CD14-positive monocyte (primary cell): Measurements from ENCODE around the gene GOLGA7B. TPM values are rescaled to one million over a fixed set of nuclear protein-coding genes. Genes with fewer than 3 reads are reported as not detected.

ENCODE experiments used
- DNase-seq, 3 donors: peaks; one replicate each; pipeline ENCODE4 v3.0.0-alpha.2; 2011 to 2022
- H2AFZ ChIP-seq: 2 replicates; pipeline ENCODE4 v1.6.0; 2012; ENCODE audit warnings: mild to moderate bottlenecking, low read depth, low read length, inconsistent platforms; ENCODE audit not compliant: insufficient read depth, poor library complexity, severe bottlenecking
- H3K27ac ChIP-seq, 2 donors: 1 replicate in 1 of 2; 2 replicates in 1 of 2; pipeline ENCODE4 v1.5.1; 2012 to 2013; ENCODE audit warnings: low read length in 2 of 2, control low read depth in 1 of 2, inconsistent platforms in 1 of 2, low read depth in 1 of 2, mild to moderate bottlenecking in 1 of 2
- H3K27me3 ChIP-seq, 2 donors: one replicate each; pipeline versions ENCODE4 v1.6.0 to v1.6.1; 2011 to 2013; ENCODE audit warnings: low read length in 2 of 2; ENCODE audit not compliant: control insufficient read depth in 2 of 2, insufficient read depth in 2 of 2
- H3K36me3 ChIP-seq, 2 donors: replicated peaks in 1 of 2; 1 replicate in 1 of 2; 2 replicates in 1 of 2; pipeline versions ENCODE4 v1.5.1 to v1.6.1; 2012 to 2013; ENCODE audit warnings: low read length in 2 of 2, control low read depth in 1 of 2, inconsistent platforms in 1 of 2, mild to moderate bottlenecking in 1 of 2; ENCODE audit not compliant: insufficient read depth in 2 of 2, control insufficient read depth in 1 of 2
- H3K4me1 ChIP-seq, 2 donors: 1 replicate in 1 of 2; 2 replicates in 1 of 2; pipeline versions ENCODE4 v1.5.1 to v1.6.1; 2012 to 2013; ENCODE audit warnings: low read length in 2 of 2, control low read depth in 1 of 2, inconsistent platforms in 1 of 2, mild to moderate bottlenecking in 1 of 2, moderate library complexity in 1 of 2; ENCODE audit not compliant: insufficient read depth in 2 of 2, control insufficient read depth in 1 of 2
- H3K4me2 ChIP-seq: replicated peaks from 2 replicates; pipeline ENCODE3; 2012; ENCODE audit warnings: low read length, moderate library complexity, mild to moderate bottlenecking; ENCODE audit not compliant: poor library complexity, severe bottlenecking; ENCODE audit errors: extremely low read depth
- H3K4me3 ChIP-seq, 3 experiments: fragments of 200-600 bp in 1 of 3; sonication (generic) in 1 of 3; replicated peaks in 1 of 3; 1 replicate in 2 of 3; 2 replicates in 1 of 3; pipeline ENCODE4 v1.5.1; 2011 to 2013; ENCODE audit warnings: low read length in 3 of 3, mild to moderate bottlenecking in 3 of 3, control low read depth in 2 of 3, low read depth in 2 of 3, inconsistent platforms in 1 of 3, moderate library complexity in 1 of 3
- H3K79me2 ChIP-seq: 2 replicates; pipeline ENCODE4 v1.6.0; 2012; ENCODE audit warnings: mild to moderate bottlenecking, control low read depth, inconsistent platforms, low read length, moderate library complexity; ENCODE audit not compliant: insufficient read depth
- H3K9ac ChIP-seq: 2 replicates; pipeline ENCODE4 v1.6.0; 2017; ENCODE audit warnings: low read length, mild to moderate bottlenecking; ENCODE audit not compliant: insufficient read depth, poor library complexity, severe bottlenecking
- H3K9me3 ChIP-seq, 2 donors: replicated peaks in 1 of 2; 1 replicate in 1 of 2; 2 replicates in 1 of 2; pipeline versions ENCODE4 v1.5.1 to v1.6.1; 2012 to 2013; ENCODE audit warnings: low read length in 2 of 2, control low read depth in 1 of 2; ENCODE audit not compliant: control insufficient read depth in 1 of 2, insufficient read depth in 1 of 2
- H4K20me1 ChIP-seq: 2 replicates; pipeline ENCODE4 v1.6.0; 2012; ENCODE audit warnings: mild to moderate bottlenecking, low read length, control low read depth, moderate library complexity; ENCODE audit not compliant: insufficient read depth
- H3K27ac Mint-ChIP-seq, 7 donors: one replicate each; pipeline ENCODE4 v1.8.0; 2020; ENCODE audit warnings: mild to moderate bottlenecking in 7 of 7, mixed read lengths in 7 of 7, moderate library complexity in 6 of 7, inconsistent platforms in 2 of 7
- H3K27me3 Mint-ChIP-seq, 3 donors: one replicate each; pipeline ENCODE4 v1.8.0; 2021 to 2022; ENCODE audit warnings: low read depth in 3 of 3, mild to moderate bottlenecking in 3 of 3, mixed read lengths in 3 of 3, moderate library complexity in 3 of 3, inconsistent platforms in 1 of 3
- H3K36me3 Mint-ChIP-seq, 2 donors: one replicate each; pipeline ENCODE4 v1.8.0; 2020; ENCODE audit warnings: mixed read lengths in 2 of 2, inconsistent platforms in 1 of 2, mild to moderate bottlenecking in 1 of 2
- H3K4me1 Mint-ChIP-seq: one replicate; pipeline ENCODE4 v1.8.0; 2020; ENCODE audit warnings: mild to moderate bottlenecking, mixed read lengths
- H3K4me3 Mint-ChIP-seq, 2 donors: one replicate each; pipeline ENCODE4 v1.8.0; 2020; ENCODE audit warnings: mild to moderate bottlenecking in 2 of 2, mixed read lengths in 2 of 2, moderate library complexity in 1 of 2
- H3K9me3 Mint-ChIP-seq, 7 donors: one replicate each; pipeline ENCODE4 v1.8.0; 2020 to 2022; ENCODE audit warnings: mixed read lengths in 7 of 7, mild to moderate bottlenecking in 6 of 7, moderate library complexity in 6 of 7, inconsistent platforms in 2 of 7
- WGBS: methylation state at CpG from one replicate; pipeline ENCODE4 v1.1.5; 2013; ENCODE audit warnings: missing lambda C conversion rate; ENCODE audit not compliant: insufficient coverage; 5-methylcytosine and 5-hydroxymethylcytosine counted together
- intact Hi-C, 2 donors: fragments of 100-400 bp; cut with micrococcal nuclease; formaldehyde crosslinking; loops; one replicate each; pipeline versions ENCODE4 v1.15.0 to v1.15.1; 2023
- polyA plus RNA-seq, 3 donors: library from polyadenylated mRNA; depleted of rRNA in 1 of 3; unstranded in 2 of 3; stranded (reverse) in 1 of 3; fragments of 300-500 nt in 2 of 3; fragments of >200 nt in 1 of 3; fragmentation: Illumina TruSeq in 2 of 3; gene quantifications; 1 replicate in 2 of 3; 2 replicates in 1 of 3; pipeline ENCODE4 v1.2.3, GENCODE V29; 2012 to 2021
- TF ChIP-seq, protein P1 (sequence below): fragments of 200-600 bp; IDR thresholded peaks from one replicate; pipeline ENCODE4 v1.8.0; 2022; ENCODE audit warnings: antibody characterized with exemption, mild to moderate bottlenecking

The GOLGA7B gene
- polyA plus RNA-seq, 3 donors, result 0.03 TPM; not detected in 2

DNA sequence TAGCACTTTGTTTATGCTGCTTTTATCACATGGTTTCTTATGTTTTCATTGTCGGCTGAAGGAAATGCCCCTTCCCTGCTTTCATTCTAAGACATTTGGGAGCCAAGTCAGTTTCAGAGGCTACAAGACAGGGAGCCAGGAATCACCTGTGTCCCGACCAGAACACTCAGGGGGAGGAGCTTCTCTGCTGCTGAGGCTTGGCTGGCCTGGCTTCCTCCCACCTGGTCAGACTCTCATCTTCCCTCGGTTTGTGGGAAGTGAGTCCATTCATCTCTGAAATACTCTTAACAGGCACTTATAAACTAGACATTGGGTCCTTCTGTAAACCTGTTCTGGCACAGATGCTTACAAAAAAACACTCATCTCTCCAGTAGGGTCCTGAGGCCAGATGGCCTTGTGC, 19.6 kb upstream of the GOLGA7B start:
- no peaks in the 10 kb centered on the region for H3K79me2 ChIP-seq
- H3K4me1 ChIP-seq, result no peaks in the 10 kb centered on the region
- no peak overlapping the region for H3K27ac ChIP-seq
- no peaks in the 10 kb centered on the region for H3K9me3 ChIP-seq
- TF ChIP-seq, protein P1, sequence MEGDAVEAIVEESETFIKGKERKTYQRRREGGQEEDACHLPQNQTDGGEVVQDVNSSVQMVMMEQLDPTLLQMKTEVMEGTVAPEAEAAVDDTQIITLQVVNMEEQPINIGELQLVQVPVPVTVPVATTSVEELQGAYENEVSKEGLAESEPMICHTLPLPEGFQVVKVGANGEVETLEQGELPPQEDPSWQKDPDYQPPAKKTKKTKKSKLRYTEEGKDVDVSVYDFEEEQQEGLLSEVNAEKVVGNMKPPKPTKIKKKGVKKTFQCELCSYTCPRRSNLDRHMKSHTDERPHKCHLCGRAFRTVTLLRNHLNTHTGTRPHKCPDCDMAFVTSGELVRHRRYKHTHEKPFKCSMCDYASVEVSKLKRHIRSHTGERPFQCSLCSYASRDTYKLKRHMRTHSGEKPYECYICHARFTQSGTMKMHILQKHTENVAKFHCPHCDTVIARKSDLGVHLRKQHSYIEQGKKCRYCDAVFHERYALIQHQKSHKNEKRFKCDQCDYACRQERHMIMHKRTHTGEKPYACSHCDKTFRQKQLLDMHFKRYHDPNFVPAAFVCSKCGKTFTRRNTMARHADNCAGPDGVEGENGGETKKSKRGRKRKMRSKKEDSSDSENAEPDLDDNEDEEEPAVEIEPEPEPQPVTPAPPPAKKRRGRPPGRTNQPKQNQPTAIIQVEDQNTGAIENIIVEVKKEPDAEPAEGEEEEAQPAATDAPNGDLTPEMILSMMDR, result no peak
- no peak overlapping the region for H2AFZ ChIP-seq
- DNase-seq, result no peak
- Mint-ChIP-seq H3K36me3 (no peaks in the 10 kb centered on the region), H3K27ac (no peak overlapping the region), H3K27me3 (peaks cover 0 to 23% (median 13%) of the 10 kb centered on the region in 3 donors), H3K9me3 (peaks cover 0 to 2% (median 0%) of the 10 kb centered on the region in 7 donors), H3K4me3 (no peak overlapping the region), H3K4me1 (no peaks in the 10 kb centered on the region)
- H3K4me3 ChIP-seq, result no peak overlapping the region
- H3K27me3 ChIP-seq, result peaks cover 2 to 6% of the 10 kb centered on the region in 2 donors
- H3K9ac ChIP-seq, result no peak overlapping the region
- WGBS, result 60% methylated on average over 1 of the region's 3 CpGs
- intact Hi-C loops, result no loop called here
- H4K20me1 ChIP-seq, result no peaks in the 10 kb centered on the region
- H3K36me3 ChIP-seq, result no peaks in the 10 kb centered on the region
- no peak overlapping the region for H3K4me2 ChIP-seq

DNA sequence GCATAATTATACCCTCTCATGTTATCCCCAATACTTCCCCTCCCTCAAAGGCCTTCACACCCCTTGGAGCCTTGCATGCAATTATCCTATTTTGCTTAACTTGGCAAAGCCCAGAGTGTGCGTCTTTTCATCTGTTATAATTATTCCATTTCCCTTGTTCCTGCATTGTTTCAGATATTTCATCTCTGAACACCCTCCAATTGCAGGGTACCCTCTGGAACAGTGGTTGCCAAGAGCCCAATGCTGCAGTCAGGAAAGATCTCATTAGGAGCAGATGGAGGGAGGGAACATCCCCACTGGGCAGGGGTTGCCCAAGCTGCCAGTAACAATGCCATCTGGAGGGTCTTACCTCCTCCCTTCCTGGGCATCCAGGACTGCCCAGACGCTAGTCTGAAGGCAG, 18.4 kb upstream of the GOLGA7B start:
- Mint-ChIP-seq H3K4me3 (no peak overlapping the region), H3K9me3 (peaks cover 0 to 6% (median 2%) of the 10 kb centered on the region in 7 donors), H3K27ac (no peak overlapping the region), H3K36me3 (no peaks in the 10 kb centered on the region), H3K27me3 (peaks cover 5 to 22% (median 8%) of the 10 kb centered on the region in 3 donors), H3K4me1 (no peaks in the 10 kb centered on the region)
- Histone ChIP-seq H3K4me2 (no peak overlapping the region), H3K4me3 (no peak overlapping the region), H3K36me3 (no peaks in the 10 kb centered on the region), H4K20me1 (no peaks in the 10 kb centered on the region), H2AFZ (no peak overlapping the region), H3K9ac (no peak overlapping the region), H3K27me3 (peaks cover 2 to 8% of the 10 kb centered on the region in 2 donors), H3K9me3 (no peaks in the 10 kb centered on the region), H3K79me2 (no peaks in the 10 kb centered on the region), H3K4me1 (no peaks in the 10 kb centered on the region), H3K27ac (no peak overlapping the region)
- TF ChIP-seq, protein P1, result no peak
- intact Hi-C loops, result no loop called here
- no peak for DNase-seq
- WGBS, result 89% methylated on average over 1 of the region's 2 CpGs
